Measurements from ENCODE around the gene TFPT.

TFPT gene

DNA sequence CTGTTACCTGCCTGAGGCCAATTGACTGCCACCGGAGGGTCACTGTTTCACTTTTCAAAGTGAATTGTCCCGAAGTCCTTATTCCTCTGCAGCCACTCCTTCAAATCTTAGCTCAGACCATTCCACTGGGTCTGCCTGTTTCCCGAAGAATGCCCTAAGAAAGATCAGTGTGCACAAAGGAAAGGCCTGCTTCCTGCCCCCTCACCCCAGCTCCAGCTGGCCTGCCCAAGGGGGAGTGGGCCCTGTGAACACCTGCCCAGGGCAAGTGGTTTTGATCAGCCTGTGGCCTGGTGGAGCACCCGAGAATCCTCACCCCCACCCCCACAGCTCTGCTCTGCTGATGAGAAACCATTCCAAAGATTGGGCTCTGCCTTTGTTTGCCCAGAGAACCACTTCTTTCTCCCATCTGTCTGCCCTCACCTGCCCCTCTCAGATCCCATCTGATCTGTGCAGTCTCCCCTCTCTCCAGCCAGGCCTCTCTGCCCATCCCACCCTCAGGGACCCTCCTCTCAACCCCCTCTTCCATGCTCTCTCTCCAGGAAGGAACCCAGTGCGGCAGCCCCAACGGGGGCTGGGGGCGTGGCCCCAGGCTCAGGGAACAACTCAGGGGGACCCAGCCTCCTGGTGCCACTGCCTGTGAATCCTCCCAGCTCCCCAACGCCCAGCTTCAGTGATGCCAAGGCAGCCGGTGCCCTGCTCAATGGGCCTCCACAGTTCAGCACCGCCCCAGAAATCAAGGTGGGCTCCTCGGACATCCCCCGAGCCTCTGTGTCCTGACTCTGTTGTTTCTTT lies 33.8 kb upstream of the TFPT start:
- DNase-seq (ENCODE audit: low read depth, low spot score), result no peak

DNA sequence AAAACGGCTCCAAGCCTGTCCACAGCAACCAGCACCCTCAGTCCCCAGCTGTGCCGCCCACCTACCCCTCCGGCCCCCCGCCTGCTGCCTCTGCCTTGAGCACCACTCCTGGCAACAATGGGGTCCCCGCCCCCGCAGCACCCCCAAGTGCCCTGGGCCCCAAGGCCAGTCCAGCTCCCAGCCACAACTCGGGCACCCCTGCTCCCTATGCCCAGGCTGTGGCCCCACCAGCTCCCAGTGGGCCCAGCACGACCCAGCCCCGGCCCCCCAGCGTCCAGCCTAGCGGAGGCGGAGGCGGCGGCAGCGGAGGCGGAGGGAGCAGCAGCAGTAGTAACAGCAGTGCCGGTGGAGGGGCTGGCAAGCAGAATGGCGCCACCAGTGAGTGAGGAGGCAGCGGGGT lies 32.7 kb upstream of the TFPT start:
- DNase-seq (ENCODE audit: low read depth, low spot score), result no peak

DNA sequence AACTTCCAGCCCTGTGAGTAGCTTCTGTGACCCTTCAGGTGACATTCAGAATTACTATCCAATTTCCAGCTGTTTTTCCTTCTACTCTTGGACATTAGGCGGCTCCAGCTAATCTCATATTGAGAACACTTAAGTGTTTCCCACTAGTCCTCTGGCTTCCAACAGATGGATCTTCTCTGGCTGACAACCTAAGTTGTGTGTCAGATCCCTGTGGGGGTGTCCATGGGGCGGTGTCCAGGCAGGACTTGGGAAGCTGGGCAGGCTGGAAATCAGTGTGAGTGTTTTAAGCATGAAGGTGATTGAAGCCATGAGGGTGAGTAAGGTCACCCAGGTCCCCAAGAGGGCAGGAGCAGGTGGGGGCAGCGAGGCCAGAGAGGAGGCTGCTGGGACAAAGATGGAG lies 32.2 kb upstream of the TFPT start:
- no peak for DNase-seq (ENCODE audit: low read depth, low spot score)

DNA sequence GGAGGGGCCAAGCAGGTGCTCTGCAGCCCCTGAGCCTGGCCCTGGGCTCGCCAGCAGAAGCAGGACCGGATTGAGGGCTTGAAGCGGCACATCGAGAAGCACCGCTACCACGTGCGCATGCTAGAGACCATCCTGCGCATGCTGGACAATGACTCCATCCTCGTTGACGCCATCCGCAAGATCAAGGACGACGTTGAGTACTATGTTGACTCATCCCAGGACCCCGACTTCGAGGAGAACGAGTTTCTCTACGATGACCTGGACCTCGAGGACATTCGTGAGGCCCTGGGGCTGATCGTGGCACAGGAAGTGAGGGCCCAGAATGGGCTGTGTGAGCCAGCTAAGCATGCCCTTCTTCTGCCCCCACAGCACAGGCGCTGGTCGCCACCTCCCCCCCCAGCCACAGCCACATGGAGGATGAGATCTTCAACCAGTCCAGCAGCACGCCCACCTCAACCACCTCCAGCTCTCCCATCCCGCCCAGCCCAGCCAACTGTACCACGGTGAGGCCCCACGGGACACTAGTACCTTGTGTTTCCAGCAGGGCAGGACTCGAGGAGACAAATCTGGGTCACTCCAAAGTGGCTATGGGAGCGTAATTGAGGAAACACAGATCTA lies 30.2 kb upstream of the TFPT start:
- DNase-seq (ENCODE audit: low read depth, low spot score), result no peak

DNA sequence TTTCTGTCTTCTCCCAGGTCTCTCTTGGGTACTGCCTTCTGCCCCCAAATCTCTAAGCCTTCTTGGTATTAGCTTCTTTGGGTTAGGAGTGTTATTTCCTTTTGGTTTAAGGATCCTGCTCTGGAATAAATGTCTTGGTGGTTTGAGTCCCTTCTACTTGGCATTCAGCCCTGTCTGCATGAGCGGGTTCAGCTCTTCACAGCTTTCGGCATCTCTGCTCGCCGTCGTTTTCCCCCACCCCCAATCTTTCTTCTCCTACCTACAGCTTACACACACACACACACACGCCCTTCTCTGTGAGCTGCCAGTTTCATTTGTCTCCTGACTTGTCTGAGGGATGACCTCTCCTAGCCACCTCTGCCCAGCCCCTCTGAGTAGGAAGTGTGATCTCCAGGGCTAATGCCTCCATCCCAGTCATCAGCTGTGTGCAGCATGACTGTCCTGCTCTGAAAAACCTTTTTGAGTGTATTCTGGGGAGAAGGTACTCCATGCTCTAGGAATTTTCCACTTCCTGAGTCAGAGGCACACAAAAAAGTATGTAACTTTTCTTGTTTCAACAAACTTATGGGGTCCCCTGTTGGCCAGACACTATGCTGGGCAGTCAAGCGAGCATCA lies 26.8 kb upstream of the TFPT start:
- no peak for DNase-seq (ENCODE audit: low read depth, low spot score)

DNA sequence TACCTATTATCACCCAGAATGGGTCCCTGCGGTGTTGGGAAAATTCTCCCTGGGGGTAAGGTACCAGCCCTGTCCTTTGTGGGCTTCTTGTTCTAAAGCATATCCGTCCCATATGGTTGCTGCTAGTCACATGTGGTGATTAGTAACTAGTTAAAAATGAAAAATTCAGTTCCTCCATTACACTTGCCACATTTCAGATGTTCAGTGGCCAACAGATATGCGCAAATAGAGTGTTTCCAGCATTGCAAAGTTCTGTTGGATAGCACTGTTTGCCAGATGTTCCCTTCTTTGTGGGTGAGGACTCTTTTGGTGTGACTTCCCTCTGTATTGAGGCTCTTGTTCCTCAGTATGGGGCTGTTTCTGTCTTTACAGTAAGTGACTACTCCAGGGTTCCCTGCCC lies 25.9 kb upstream of the TFPT start:
- DNase-seq (ENCODE audit: low read depth, low spot score), result no peak

DNA sequence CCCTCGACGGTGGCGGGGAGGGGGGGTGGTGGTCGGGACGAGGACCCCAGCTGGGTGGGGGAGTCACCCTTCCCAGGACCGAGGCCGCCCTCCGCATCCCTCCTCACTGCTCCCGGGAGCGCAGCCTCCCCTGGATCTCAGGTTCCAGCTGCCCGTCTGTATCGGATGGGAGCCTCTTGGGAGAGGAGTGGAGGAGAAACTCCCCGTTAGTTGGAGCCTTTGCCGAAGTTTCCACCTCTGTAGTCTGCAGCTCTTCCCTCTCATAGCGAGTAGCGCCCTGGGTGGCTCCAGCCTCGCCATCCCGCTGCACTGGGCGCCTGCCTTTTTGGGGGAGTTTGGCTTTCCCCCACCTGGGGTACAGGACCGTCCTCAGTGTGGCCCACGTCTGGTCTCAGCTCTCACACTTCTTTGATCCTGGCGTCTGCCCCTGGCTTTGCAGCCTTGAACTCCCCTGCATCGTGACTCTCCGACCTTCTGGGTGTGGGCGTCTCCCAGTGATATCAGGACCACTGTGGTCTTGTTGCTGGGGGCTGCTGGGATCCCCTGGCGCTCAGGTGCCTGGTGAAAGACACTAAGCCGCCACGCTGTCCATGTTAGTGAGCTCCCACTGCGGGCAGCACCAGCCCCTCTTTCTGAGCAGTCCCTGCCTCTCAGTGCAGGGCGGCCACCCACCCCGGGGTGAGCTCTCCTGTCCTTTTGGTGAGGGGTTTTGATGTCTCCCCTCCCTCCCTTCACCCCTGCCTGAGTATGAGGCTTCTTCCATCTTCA lies 23.2 kb upstream of the TFPT start:
- DNase-seq (ENCODE audit: low read depth, low spot score), result no peak

DNA sequence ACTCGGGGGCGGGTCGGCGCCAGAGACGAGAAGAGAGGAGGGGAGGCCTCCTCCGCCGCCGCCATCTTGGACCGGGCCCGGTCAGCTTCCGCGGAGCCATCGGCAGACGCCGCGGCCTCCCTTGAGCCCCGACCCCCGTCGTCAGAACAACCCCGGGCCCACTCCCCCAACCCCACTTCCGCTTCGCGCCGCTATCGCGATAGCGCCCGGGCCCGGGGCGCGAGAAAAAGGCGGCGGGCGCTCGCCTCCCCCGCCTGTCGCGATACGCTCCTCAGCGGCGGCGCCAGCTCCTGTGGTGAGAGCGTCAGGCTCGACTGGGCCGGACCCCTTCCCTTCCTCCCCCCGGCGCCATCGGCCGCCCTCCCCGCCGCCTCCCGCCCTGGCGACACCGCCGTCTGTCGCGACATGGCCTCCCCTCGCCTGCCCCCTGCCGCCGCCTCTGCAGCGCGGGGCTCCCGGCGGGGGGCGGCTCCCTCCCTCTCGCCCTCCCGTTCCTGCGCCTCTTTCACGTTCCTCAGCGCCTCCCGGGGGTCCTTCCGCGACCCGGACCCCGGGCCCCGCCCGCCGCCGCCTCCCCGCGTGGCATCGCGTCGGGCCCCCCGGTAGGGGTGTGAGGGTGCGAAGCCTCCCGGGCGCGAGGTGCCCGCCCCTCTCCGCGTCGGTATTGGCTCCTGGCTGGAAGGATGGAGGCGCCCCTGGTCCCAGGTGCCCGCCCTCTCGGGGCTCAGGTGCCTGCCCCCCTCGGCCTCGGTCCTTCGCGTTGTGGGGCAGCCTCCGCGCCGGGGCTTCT lies 22.4 kb upstream of the TFPT start, which contains the start of gene CNOT3:
Gene CNOT3, plus strand, starts transcription at position 64 of the 790 bp plus-strand sequence. CDS start 5,217 bp downstream, outside the sequence.
- no peak for DNase-seq (ENCODE audit: low read depth, low spot score)

DNA sequence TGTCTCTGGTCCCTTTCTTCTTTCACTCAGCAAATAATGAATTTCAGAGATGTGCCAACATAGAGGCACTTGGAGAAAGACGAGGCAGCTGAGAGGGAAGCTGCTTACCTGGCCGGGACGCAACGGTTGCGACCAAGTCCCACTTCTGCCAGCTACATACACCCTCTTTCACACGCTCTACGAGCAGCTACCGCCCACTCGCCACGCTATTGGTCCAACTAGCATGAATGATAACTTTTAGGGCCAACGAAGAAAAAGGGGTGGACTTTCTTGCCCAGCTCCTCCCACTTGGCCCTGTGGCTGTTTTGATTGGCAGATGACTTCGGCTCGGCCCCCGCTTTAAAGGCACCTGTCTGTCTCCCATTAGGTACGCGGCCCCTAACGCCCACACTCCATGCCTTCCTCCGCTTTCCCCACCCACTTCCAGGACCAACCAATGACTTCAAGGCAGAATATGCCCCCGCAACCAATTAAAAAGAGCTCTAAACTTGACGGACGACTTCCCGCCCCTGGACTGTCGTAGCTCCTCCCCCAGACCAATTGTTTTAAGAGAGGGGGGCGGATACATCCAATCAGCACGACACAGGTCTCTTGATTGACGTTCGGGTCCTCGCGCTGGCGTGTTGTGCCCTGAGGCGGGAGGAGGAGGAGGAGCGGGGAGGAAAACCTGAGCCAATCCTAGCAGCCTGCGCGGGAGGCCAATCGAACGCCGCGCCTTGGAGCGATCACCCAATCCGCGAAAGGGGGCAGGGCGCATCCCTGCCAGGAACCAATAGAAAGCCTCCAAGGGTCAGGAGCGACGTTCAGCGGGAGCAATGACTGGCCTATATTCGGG lies 21.6 kb upstream of the TFPT start:
- DNase-seq (ENCODE audit: low read depth, low spot score), result peak; percentile 98

DNA sequence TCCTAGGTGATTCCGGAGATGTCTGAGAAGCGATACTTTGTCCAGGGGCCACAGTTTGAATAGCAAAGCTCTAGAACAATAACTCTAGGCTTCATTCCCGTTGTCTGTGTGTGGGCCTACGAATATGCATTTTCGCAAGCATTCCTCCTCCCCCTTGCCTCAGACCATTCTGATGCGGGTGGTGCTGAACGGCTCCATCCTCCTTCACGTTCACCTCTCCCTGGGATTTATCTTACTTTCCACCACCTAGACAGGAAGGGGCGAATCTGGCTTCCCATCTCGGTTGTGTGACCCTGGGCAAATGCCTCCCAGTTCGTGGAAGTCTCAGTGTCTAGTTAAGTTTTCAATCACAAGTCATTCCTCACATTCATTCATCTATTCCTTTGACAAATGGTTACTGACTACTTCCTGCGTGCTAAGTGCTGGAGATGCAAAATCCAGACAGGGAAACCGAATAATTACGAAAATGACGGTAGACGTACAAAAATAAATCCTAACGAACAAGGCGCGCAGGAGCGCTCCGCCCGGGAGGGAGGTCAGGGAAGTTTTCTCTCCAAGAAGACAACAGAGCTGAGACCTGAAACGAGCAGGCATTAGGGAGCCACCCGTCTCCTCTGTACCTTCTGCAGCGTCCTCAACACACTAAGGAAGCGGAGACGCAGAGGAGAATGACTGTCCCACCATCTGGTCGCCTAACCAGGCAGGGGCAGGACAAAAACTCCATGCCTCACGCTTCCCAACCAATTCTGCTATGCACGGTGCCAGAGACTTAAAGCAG lies 20.8 kb upstream of the TFPT start:
- no peak for DNase-seq (ENCODE audit: low read depth, low spot score)

DNA sequence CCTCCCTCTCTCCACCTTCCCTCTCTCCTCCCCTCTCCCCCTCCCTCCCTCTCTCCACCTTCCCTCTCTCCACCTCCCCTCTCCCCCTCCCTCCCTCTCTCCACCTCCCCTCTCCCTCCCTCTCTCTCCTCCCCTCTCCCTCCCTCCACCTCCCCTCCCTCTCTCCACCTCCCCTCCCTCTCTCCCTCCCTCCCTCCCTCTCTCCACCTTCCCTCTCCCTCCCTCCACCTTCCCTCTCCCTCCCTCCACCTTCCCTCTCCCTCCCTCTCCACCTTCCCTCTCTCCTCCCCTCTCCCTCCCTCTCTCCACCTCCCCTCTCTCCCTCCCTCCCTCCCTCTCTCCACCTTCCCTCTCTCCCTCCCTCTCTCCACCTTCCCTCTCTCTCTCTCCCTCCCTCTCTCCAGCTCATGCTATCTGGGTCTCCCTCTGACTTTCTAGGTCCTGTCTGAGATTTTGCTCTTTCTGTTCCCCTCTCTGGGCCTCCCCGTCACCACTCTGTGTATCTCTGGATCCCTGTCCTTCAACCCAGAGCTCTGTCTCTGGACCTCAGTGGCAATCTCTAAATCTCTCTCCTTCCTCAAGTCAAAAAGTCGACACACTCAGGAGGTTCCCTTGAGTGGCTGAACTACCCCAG lies 18.6 kb upstream of the TFPT start:
- no peak for DNase-seq (ENCODE audit: low read depth, low spot score)

DNA sequence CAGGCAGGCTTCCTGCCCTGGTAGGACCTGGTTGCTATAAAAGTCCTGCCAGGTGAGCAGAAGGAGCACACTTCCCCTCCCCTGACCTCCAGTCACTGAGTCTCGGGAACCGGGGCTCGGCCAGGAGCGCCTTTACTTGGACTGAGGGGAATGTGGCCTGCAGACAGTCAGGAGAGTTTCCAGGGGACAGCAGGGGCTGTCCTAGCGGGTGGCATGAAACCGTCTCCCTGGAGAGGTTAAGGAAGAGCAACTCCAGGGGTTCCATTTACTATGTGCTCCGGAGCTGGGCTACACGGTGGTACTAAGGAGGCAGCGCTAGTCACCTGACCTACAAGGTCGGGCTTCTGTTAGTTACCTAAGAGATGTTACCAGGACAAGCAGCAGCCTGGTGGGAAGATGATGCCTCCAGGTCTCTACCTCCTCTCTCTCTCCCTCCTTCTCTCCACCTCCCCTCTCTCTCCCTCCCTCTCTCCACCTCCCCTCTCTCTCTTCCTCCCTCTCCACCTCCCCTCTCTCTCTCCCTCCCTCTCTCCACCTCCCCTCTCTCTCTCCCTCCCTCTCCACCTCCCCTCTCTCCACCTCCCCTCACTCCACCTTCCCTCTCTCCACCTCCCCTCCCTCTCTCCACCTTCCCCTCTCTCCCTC lies 18.0 kb upstream of the TFPT start:
- DNase-seq (ENCODE audit: low read depth, low spot score), result no peak

DNA sequence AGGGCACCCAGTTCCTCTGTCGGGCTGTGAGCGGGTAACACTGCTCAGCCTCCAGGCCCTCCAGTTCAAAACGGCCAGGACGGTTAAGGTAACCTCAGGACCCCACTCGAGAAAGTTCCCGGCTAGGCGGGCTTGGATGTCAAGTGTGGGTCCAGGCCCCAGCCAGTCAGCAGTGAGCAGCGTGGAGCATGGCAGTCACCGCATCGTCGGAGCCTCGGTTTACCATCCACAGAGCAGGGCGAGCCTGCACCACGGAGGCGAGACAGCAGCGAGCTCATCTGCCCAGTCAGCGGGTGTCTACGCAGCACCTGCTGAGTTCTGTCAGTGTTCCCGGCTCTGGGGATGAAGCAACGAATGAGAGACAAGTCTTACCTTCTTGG lies 14.2 kb upstream of the TFPT start:
- no peak for DNase-seq (ENCODE audit: low read depth, low spot score)

DNA sequence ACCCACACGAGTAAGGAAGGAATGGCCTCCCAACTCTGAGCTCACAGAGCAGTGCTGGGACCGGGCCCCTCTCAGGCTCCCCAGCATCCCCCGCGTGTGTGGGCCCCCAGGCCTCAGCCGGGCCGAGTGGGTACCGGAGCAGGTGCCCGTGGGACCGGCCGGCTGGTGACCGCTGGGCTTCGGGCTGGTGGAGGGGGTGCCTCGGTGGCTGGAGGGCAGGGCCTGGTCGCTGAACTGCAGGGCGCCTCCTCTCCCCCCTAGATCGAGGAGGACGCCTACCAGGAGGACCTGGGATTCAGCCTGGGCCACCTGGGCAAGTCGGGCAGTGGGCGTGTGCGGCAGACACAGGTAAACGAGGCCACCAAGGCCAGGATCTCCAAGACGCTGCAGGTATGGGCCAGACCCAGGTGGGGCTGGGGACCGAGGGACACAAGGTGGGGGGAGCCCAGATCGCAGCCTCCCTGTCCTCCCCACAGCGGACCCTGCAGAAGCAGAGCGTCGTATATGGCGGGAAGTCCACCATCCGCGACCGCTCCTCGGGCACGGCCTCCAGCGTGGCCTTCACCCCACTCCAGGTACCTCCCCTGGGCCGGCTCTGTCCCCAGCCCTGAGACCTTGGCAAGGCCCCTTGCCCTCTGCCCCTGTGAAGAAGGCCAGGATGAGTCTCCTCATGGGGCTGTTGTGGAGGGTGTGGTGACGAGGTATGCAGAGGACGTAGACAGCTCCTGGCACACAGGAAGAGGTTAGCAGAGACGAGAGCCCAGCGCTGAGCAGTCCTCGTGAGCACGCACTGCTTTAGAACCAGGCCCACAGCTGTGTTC lies 13.5 kb upstream of the TFPT start:
- DNase-seq (ENCODE audit: low read depth, low spot score), result no peak

DNA sequence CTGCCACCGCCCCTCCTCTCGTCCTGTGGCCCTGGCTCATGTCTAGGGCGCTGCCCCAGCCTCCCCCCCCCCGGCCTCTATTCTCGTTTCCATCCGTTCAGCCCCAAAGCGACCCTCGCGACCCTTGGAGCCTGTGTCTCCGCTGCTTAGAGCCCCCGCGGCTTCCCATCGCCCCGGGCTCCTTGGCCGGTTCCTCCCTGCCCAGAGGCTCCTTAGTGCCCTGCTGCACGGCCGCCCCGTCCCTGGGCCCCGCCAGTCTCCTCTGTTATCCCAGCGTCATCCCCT lies 12.9 kb upstream of the TFPT start:
- no peak for DNase-seq (ENCODE audit: low read depth, low spot score)

DNA sequence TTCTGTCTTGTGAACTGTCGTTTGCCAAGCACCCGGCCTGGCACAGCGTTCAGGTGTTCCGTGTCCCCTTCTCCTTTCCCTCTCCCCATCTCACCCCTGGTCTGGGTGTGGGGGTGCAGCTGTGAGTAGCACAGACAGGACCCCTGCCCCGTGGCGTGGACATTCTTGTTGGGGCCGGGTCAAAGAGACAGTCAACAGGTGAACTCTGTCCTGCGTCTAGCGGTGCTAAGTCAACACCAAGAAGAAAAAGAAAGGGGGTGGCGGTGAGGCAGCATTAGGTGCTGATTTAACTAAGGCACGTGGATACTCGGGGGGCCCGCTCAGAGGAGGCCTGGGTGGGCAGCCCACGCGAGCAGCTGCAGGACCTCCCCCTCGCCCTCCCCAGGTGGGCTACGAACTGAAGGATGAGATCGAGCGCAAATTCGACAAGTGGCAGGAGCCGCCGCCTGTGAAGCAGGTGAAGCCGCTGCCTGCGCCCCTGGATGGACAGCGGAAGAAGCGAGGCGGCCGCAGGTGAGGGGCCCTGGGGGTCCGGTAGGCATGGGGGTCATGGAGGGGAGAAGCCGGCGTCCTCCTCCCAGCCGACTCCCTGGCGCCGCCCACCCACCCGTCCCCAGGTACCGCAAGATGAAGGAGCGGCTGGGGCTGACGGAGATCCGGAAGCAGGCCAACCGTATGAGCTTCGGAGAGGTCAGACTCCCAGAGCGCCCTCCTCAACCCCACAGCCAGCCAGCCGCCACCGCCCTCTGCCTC lies 12.4 kb upstream of the TFPT start:
- DNase-seq (ENCODE audit: low read depth, low spot score), result no peak

DNA sequence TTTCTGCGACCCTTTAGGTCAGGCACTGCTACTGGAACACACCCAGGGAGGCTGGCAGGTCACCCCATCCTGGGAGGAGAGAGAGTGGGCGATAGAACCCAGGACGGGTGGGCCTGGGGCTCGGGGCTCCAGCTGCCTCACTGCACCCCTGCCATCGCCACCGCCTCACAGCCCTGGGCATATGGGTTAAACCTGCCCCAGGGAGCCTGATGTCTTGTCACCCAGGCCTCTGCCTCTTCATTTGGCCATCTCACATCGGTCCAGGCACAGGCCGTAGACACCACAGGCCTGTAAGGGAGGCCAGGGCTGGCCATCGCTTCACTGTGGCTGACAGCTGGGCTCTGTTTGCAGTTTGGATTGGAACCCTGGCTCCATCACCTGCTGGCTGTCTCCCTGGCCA lies 10.3 kb upstream of the TFPT start:
- no peak for DNase-seq (ENCODE audit: low read depth, low spot score)

Measured in iPS DF 19.7 (cell line).